ENCODE data around the gene FUBP3. TPM values are rescaled to one million over a fixed set of nuclear protein-coding genes. Genes with fewer than 3 reads are reported as not detected.

The FUBP3 gene
- polyA plus RNA-seq, 2 of the 4 experiments (the other 2 are of a cell fraction): 43.5 to 67.7 TPM

DNA sequence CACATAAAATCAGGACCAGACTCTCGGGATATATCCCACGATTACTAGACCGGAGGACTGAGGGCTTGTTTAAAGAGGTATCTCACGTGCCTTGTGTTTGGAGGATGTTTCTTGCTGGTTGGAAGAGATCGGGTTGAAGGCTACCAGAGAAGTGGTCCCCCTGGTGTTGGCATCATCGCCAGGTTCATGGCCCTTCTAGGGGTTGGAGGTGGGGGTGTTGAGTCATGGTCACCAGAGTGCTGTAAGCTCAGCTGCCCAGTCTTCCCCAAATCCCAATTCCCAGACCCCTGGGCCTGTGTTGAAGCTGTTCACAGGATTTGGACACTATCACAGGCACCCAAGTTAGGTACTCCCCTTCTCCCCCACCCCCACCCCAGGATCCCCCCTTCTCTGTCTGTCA is 55.9 kb downstream of the FUBP3 start (continued):
- TF ChIP-seq, protein P1, sequence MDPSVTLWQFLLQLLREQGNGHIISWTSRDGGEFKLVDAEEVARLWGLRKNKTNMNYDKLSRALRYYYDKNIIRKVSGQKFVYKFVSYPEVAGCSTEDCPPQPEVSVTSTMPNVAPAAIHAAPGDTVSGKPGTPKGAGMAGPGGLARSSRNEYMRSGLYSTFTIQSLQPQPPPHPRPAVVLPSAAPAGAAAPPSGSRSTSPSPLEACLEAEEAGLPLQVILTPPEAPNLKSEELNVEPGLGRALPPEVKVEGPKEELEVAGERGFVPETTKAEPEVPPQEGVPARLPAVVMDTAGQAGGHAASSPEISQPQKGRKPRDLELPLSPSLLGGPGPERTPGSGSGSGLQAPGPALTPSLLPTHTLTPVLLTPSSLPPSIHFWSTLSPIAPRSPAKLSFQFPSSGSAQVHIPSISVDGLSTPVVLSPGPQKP (IDR thresholded peaks at IDR 0.05; ENCODE audit: low read depth, low read length): no peak
- TF ChIP-seq RAD21 (conservative IDR thresholded peaks at IDR 0.05 in 1 of 2, IDR thresholded peaks at IDR 0.05 in 1 of 2): no peak
- no peak for TF ChIP-seq TFCP2L1 (CRISPR knock-in tag; IDR thresholded peaks at IDR 0.05)
- TF ChIP-seq MYC (IDR thresholded peaks at IDR 0.05; ENCODE audit: borderline replicate concordance, low read length): no peak
- TF ChIP-seq KDM5A (IDR thresholded peaks at IDR 0.05): no peak
- TF ChIP-seq JUNB (IDR thresholded peaks at IDR 0.05): no peak
- no peak for TF ChIP-seq RCOR1 (IDR thresholded peaks at IDR 0.05; ENCODE audit: low read depth, low read length)
- no peak for TF ChIP-seq KDM1A (IDR thresholded peaks at IDR 0.05; ENCODE audit: low read depth)
- TF ChIP-seq, protein P2, sequence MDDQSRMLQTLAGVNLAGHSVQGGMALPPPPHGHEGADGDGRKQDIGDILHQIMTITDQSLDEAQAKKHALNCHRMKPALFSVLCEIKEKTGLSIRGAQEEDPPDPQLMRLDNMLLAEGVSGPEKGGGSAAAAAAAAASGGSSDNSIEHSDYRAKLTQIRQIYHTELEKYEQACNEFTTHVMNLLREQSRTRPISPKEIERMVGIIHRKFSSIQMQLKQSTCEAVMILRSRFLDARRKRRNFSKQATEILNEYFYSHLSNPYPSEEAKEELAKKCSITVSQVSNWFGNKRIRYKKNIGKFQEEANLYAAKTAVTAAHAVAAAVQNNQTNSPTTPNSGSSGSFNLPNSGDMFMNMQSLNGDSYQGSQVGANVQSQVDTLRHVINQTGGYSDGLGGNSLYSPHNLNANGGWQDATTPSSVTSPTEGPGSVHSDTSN (IDR thresholded peaks at IDR 0.05): no peak

DNA sequence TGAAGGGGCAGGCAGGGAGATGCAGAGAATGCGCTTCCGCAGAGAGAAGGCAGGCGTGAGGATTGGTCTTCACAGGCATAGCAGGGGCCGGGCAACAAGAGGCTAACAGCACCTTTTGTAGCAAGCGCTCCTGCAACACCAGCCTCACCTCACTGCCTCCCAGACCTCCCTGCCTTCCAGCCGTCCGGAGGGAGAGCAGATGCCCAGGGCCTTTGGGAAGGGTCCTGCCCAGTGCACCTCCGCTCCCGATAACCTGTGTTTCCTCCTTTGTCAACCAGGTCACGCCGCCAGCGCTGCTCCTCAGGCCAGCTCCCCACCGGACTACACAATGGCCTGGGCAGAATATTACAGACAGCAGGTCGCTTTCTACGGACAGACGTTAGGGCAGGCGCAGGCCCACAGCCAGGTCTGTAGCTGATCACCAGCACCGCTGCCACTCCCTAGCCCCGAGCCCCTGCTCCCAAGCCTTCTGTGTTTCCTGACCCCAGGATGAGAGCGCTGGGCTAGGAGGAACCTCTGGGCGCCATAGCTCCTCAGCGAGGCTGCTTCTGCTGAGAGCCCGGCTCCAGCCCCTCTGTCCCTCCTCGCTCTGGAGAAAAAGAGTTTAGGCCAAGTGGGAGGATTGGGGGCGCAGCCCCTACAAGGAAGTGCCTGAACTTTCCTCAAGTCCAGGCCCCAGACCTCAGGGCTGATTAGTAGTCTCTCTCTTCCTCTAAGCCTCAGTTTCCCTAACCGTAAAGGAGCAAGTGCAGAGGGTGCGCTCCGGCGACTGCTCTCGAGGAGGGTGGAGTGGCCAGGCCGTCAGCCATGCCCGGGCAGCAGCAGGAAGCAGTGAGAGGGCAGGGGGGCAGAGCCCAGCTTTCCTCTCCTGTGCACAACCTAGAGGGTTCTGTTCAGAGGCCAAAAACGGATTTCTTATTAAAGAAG is 56.6 kb downstream of the FUBP3 start:
- Histone ChIP-seq H3K4me3 (no peak overlapping the region), H3K4me1 (no peaks in the 10 kb centered on the region), H3K4me2 (no peak overlapping the region), H3K9me3 (no peaks in the 10 kb centered on the region), H3K27ac (no peak overlapping the region)
- no peak for FAIRE-seq
- no peak for DNase-seq (ENCODE audit: low read depth in 1 of 2, low spot score in 1 of 2)
- WGBS (ENCODE audit: missing lambda C conversion rate): 94% methylated on average over 33 of the region's 33 CpGs
- ATAC-seq: no peak
- ChIA-PET POLR2A (interaction anchor here (1.0 kb wide), 1 partner anchor 9 kb away, joined by 3 read pairs; no protein-coding TSS in a partner anchor), CTCF (no interaction called here)
- no peak for TF ChIP-seq RARB (CRISPR knock-in tag; IDR thresholded peaks at IDR 0.05)
- TF ChIP-seq BHLHE40 (IDR thresholded peaks at IDR 0.05; ENCODE audit: low read depth, low read length): no peak
- no peak for TF ChIP-seq ESRRA (IDR thresholded peaks at IDR 0.05; ENCODE audit: borderline replicate concordance, low read length)
- no peak for TF ChIP-seq FOXS1 (CRISPR knock-in tag; IDR thresholded peaks at IDR 0.05)
- TF ChIP-seq JUN (IDR thresholded peaks at IDR 0.05): no peak
- TF ChIP-seq ZNF302 (CRISPR knock-in tag; IDR thresholded peaks at IDR 0.05): no peak
- TF ChIP-seq NFE2L2 (conservative IDR thresholded peaks at IDR 0.05; ENCODE audit: low read length): no peak

DNA sequence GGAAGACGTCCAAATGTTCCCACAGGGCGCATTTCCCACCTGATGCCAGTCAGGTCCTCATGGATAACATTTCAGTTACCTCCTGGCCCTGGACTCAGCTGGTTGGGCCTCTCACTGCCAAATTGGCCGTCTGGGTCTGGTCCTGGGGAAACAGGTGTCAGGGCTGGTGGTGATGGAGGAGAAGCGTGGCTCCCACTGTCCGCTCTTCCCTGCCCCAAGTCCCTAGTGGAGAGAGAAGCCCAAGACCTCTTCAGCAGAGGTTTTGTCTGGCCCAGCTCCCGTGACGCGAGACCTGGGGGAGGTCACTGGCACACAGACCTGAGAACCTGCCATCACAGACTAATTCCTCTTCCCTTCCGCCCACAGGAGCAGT is 57.3 kb downstream of the FUBP3 start:
- H3K4me2 ChIP-seq: no peak overlapping the region
- peak in 1 of 2 experiments; percentile 17; a peak in 1 of 6 replicates for ATAC-seq
- no peak for DNase-seq (ENCODE audit: low read depth in 1 of 2, low spot score in 1 of 2)
- ChIA-PET CTCF (interaction anchor here (1.7 kb wide), 1 partner anchor 45 kb away, joined by 8 read pairs; no protein-coding TSS in a partner anchor), POLR2A (no interaction called here)
- no peak for FAIRE-seq
- H3K4me1 ChIP-seq: no peaks in the 10 kb centered on the region
- TF ChIP-seq EP300 (IDR thresholded peaks at IDR 0.05) (no peak), FOSB (CRISPR knock-in tag; IDR thresholded peaks at IDR 0.05) (no peak), RNF2 (IDR thresholded peaks at IDR 0.05; ENCODE audit: borderline replicate concordance, low read depth) (no peak), POLR2A (IDR thresholded peaks at IDR 0.05; ENCODE audit: low read length) (no peak), ESRRA (IDR thresholded peaks at IDR 0.05; ENCODE audit: borderline replicate concordance, low read length) (no peak), ZC3H11A (IDR thresholded peaks at IDR 0.05) (no peak), RCOR1 (IDR thresholded peaks at IDR 0.05; ENCODE audit: low read depth, low read length) (no peak), HOXB13 (CRISPR knock-in tag; IDR thresholded peaks at IDR 0.05; ENCODE audit: low read depth) (no peak), TFCP2L1 (CRISPR knock-in tag; IDR thresholded peaks at IDR 0.05) (no peak), FOSL2 (IDR thresholded peaks at IDR 0.05) (no peak), FOSL2 (CRISPR knock-in tag; IDR thresholded peaks at IDR 0.05) (no peak), NFE2L2 (conservative IDR thresholded peaks at IDR 0.05; ENCODE audit: low read length) (no peak)
- TF ChIP-seq, protein P1 (IDR thresholded peaks at IDR 0.05; ENCODE audit: low read depth, low read length): no peak
- TF ChIP-seq, protein P3, sequence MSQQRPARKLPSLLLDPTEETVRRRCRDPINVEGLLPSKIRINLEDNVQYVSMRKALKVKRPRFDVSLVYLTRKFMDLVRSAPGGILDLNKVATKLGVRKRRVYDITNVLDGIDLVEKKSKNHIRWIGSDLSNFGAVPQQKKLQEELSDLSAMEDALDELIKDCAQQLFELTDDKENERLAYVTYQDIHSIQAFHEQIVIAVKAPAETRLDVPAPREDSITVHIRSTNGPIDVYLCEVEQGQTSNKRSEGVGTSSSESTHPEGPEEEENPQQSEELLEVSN (IDR thresholded peaks at IDR 0.05; ENCODE audit: borderline replicate concordance, low read depth): no peak
- TF ChIP-seq, protein P4, sequence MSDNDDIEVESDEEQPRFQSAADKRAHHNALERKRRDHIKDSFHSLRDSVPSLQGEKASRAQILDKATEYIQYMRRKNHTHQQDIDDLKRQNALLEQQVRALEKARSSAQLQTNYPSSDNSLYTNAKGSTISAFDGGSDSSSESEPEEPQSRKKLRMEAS (IDR thresholded peaks at IDR 0.05): no peak
- TF ChIP-seq, protein P5, sequence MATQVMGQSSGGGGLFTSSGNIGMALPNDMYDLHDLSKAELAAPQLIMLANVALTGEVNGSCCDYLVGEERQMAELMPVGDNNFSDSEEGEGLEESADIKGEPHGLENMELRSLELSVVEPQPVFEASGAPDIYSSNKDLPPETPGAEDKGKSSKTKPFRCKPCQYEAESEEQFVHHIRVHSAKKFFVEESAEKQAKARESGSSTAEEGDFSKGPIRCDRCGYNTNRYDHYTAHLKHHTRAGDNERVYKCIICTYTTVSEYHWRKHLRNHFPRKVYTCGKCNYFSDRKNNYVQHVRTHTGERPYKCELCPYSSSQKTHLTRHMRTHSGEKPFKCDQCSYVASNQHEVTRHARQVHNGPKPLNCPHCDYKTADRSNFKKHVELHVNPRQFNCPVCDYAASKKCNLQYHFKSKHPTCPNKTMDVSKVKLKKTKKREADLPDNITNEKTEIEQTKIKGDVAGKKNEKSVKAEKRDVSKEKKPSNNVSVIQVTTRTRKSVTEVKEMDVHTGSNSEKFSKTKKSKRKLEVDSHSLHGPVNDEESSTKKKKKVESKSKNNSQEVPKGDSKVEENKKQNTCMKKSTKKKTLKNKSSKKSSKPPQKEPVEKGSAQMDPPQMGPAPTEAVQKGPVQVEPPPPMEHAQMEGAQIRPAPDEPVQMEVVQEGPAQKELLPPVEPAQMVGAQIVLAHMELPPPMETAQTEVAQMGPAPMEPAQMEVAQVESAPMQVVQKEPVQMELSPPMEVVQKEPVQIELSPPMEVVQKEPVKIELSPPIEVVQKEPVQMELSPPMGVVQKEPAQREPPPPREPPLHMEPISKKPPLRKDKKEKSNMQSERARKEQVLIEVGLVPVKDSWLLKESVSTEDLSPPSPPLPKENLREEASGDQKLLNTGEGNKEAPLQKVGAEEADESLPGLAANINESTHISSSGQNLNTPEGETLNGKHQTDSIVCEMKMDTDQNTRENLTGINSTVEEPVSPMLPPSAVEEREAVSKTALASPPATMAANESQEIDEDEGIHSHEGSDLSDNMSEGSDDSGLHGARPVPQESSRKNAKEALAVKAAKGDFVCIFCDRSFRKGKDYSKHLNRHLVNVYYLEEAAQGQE (IDR thresholded peaks at IDR 0.05): no peak
- no peaks in the 10 kb centered on the region for H3K9me3 ChIP-seq
- no peak overlapping the region for H3K27ac ChIP-seq
- H3K4me3 ChIP-seq: no peak overlapping the region
- WGBS (ENCODE audit: missing lambda C conversion rate): 91% methylated on average over 8 of the region's 9 CpGs

Data from A549 (cell line).